ENCODE measurements around the gene FAM135A.
A peak's percentile ranks its signal among the peaks of the same experiment; 100 is the strongest.
"Not testable (repeated sequence)": the region's sequence is repeated elsewhere in the genome, so short reads cannot be mapped to it uniquely, and the experiment has no call there.

FAM135A gene

GRCh38 chr6:70413992-70414494, 735 bp downstream of the FAM135A start:
- Mint-ChIP-seq H3K27ac (peak overlapping the region; percentile 94), H3K4me3 (peak overlapping the region; percentile 97), H3K27me3 (ENCODE audit: low read depth) (peaks cover 16% of the 10 kb centered on the region), H3K4me1 (ENCODE audit: low read depth) (peaks cover 27% of the 10 kb centered on the region), H3K36me3 (ENCODE audit: low read depth) (peaks cover 3% of the 10 kb centered on the region), H3K9me3 (no peaks in the 10 kb centered on the region)

DNA sequence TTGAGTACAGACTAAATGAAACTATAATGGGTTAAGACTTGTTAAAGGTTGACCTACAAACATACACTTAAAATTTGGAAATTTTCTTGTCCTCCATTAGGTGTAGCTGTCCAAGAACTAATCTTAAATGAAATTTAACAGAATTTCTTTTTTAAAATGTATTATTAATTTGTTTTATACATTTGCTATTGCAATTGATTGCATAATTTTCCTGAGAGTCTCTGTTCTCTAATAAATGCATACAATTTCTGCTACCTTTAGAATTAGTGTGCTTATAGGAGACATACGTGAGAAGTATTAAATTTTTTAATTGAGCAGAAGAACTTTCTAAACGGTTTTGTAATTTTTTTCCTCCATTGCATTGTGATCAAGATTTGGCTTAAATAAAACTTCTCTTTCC, 1.5 kb downstream of the FAM135A start:
- H3K36me3 Mint-ChIP-seq (ENCODE audit: low read depth), result peaks cover 7% of the 10 kb centered on the region
- peaks cover 27% of the 10 kb centered on the region for H3K4me1 Mint-ChIP-seq (ENCODE audit: low read depth)
- no peaks in the 10 kb centered on the region for H3K9me3 Mint-ChIP-seq
- H3K27ac Mint-ChIP-seq, result peak overlapping the region; percentile 94
- H3K4me3 Mint-ChIP-seq, result peak overlapping the region; percentile 97
- peaks cover 13% of the 10 kb centered on the region for H3K27me3 Mint-ChIP-seq (ENCODE audit: low read depth)

- peaks cover 10% of the 10 kb centered on the region for H3K27me3 Mint-ChIP-seq (ENCODE audit: low read depth)
- H3K4me1 Mint-ChIP-seq (ENCODE audit: low read depth), result peaks cover 27% of the 10 kb centered on the region
- peak overlapping the region; percentile 38 for H3K27ac Mint-ChIP-seq
- H3K9me3 Mint-ChIP-seq, result no peaks in the 10 kb centered on the region
- peak overlapping the region; percentile 49 for H3K4me3 Mint-ChIP-seq
- peaks cover 7% of the 10 kb centered on the region for H3K36me3 Mint-ChIP-seq (ENCODE audit: low read depth)
Measured at GRCh38 chr6:70415247-70415646, 1.9 kb downstream of the FAM135A start.

DNA sequence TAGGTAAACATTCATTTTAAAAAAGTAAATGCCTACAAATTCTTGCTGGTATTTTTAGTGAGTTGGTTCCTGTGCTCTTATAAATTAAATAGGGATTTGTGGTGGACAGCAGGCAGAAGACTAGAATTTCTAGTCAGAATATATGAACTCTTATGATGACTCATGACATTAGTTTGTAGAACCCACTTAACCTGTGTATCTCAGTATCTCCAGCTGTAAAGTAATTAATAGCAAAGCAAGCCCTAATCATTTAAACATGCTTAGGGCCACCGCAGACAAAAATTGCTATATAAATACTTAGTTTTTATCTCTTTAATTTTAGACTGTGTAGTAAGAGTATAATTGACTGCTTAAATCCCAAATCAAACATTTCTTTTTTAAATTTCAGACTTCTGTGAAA, 2.4 kb downstream of the FAM135A start:
- no peak overlapping the region for H3K27ac Mint-ChIP-seq
- H3K4me3 Mint-ChIP-seq, result no peak overlapping the region
- peaks cover 7% of the 10 kb centered on the region for H3K36me3 Mint-ChIP-seq (ENCODE audit: low read depth)
- H3K9me3 Mint-ChIP-seq, result no peaks in the 10 kb centered on the region
- H3K4me1 Mint-ChIP-seq (ENCODE audit: low read depth), result peaks cover 27% of the 10 kb centered on the region
- peaks cover 10% of the 10 kb centered on the region for H3K27me3 Mint-ChIP-seq (ENCODE audit: low read depth)

GRCh38 chr6:70421509-70421908, 8.2 kb downstream of the FAM135A start:
- Mint-ChIP-seq H3K4me3 (no peak overlapping the region), H3K36me3 (ENCODE audit: low read depth) (peaks cover 14% of the 10 kb centered on the region), H3K27ac (no peak overlapping the region), H3K4me1 (ENCODE audit: low read depth) (peaks cover under 1% of the 10 kb centered on the region), H3K27me3 (ENCODE audit: low read depth) (no peaks in the 10 kb centered on the region), H3K9me3 (no peaks in the 10 kb centered on the region)

GRCh38 chr6:70423189-70424134, 10.2 kb downstream of the FAM135A start:
- Mint-ChIP-seq H3K27me3 (ENCODE audit: low read depth) (no peaks in the 10 kb centered on the region), H3K27ac (no peak overlapping the region), H3K4me1 (ENCODE audit: low read depth) (no peaks in the 10 kb centered on the region), H3K36me3 (ENCODE audit: low read depth) (peaks cover 13% of the 10 kb centered on the region), H3K9me3 (no peaks in the 10 kb centered on the region), H3K4me3 (no peak overlapping the region)

DNA sequence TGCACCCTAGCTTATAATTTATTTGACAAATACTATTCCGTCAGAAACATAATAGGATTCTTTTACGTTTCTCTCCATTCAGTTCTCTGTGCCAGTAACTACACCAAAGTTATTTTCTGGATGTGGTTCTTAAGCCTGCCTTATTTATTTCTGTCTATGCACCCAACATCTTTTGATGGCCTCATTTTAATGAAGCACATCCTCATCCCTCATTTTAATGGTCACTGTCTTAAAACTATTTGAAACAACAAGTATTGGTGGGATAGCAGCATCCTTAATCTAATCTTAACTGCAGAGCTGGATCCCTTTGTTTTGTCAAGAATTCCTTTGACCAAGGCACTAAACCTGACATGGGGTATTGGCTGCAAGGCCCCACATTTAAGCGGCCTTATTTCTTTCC, 11.0 kb downstream of the FAM135A start:
- H3K4me3 Mint-ChIP-seq, result no peak overlapping the region
- H3K9me3 Mint-ChIP-seq, result no peaks in the 10 kb centered on the region
- no peak overlapping the region for H3K27ac Mint-ChIP-seq
- H3K36me3 Mint-ChIP-seq (ENCODE audit: low read depth), result peaks cover 14% of the 10 kb centered on the region
- no peaks in the 10 kb centered on the region for H3K27me3 Mint-ChIP-seq (ENCODE audit: low read depth)
- no peaks in the 10 kb centered on the region for H3K4me1 Mint-ChIP-seq (ENCODE audit: low read depth)

- H3K4me1 Mint-ChIP-seq (ENCODE audit: low read depth), result no peaks in the 10 kb centered on the region
- no peak overlapping the region for H3K27ac Mint-ChIP-seq
- no peak overlapping the region for H3K4me3 Mint-ChIP-seq
- H3K9me3 Mint-ChIP-seq, result no peaks in the 10 kb centered on the region
- H3K27me3 Mint-ChIP-seq (ENCODE audit: low read depth), result no peaks in the 10 kb centered on the region
- H3K36me3 Mint-ChIP-seq (ENCODE audit: low read depth), result peaks cover 1% of the 10 kb centered on the region
Measured at GRCh38 chr6:70436320-70436719, 23.0 kb downstream of the FAM135A start.

GRCh38 chr6:70445001-70445400, 31.7 kb downstream of the FAM135A start:
- Mint-ChIP-seq H3K9me3 (no peaks in the 10 kb centered on the region), H3K36me3 (ENCODE audit: low read depth) (peaks cover 3% of the 10 kb centered on the region), H3K27me3 (ENCODE audit: low read depth) (no peaks in the 10 kb centered on the region), H3K4me3 (no peak overlapping the region), H3K4me1 (ENCODE audit: low read depth) (no peaks in the 10 kb centered on the region), H3K27ac (no peak overlapping the region)

- not testable (repeated sequence) for H3K4me3 Mint-ChIP-seq
Measured at GRCh38 chr6:70447343-70448070, 34.2 kb downstream of the FAM135A start.

DNA sequence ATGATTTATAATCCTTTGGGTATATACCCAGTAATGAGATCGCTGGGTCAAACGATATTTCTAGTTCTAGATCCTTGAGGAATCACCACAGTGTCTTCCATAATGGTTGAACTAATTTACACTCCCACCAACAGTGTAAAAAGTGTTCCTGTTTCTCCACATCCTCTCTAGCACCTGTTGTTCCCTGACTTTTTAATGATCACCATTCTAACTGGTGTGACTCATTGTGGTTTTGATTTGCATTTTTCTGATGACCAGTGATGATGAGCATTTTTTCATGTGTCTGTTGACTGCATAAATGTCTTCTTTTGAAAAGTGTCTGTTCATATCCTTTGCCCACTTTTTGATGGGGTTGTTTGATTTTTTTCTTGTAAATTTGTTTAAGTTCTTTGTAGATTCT, 40.6 kb downstream of the FAM135A start:
- H3K4me1 Mint-ChIP-seq (ENCODE audit: low read depth); H3K9me3 Mint-ChIP-seq; H3K27ac Mint-ChIP-seq; H3K4me3 Mint-ChIP-seq; H3K27me3 Mint-ChIP-seq (ENCODE audit: low read depth): not testable (repeated sequence)
- H3K36me3 Mint-ChIP-seq (ENCODE audit: low read depth), result peaks cover 16% of the 10 kb centered on the region

More at GRCh38 chr6:70447343-70448070, 34.2 kb downstream of the FAM135A start:
- not testable (repeated sequence) for H3K27ac Mint-ChIP-seq; H3K27me3 Mint-ChIP-seq (ENCODE audit: low read depth); H3K36me3 Mint-ChIP-seq (ENCODE audit: low read depth); H3K4me1 Mint-ChIP-seq (ENCODE audit: low read depth); H3K9me3 Mint-ChIP-seq

GRCh38 chr6:70456735-70457134, 43.4 kb downstream of the FAM135A start:
- peaks cover 9% of the 10 kb centered on the region for H3K9me3 Mint-ChIP-seq
- no peaks in the 10 kb centered on the region for H3K27me3 Mint-ChIP-seq (ENCODE audit: low read depth)
- H3K27ac Mint-ChIP-seq, result no peak overlapping the region
- H3K36me3 Mint-ChIP-seq (ENCODE audit: low read depth), result peaks cover 15% of the 10 kb centered on the region
- no peak overlapping the region for H3K4me3 Mint-ChIP-seq
- peaks cover 3% of the 10 kb centered on the region for H3K4me1 Mint-ChIP-seq (ENCODE audit: low read depth)

DNA sequence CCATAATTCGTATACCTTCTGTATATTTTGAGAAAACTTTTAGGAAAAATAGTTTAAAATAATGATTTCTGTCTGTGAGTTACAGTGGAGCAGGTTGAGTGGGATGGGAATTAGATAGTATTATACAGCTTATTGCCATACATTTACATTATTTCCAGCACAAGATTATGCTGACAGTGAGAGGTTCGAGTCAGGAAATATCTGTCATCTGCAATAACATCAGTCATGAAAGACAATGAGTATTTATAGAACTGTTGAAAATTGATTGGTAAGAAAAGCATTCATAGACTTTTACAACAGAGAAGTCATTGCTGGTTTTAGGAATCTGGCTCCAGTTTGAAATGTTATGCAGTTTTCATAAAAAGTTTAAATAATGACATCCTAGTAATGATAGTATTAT, 45.9 kb downstream of the FAM135A start:
- Mint-ChIP-seq H3K9me3 (peaks cover 2% of the 10 kb centered on the region), H3K4me3 (no peak overlapping the region)

DNA sequence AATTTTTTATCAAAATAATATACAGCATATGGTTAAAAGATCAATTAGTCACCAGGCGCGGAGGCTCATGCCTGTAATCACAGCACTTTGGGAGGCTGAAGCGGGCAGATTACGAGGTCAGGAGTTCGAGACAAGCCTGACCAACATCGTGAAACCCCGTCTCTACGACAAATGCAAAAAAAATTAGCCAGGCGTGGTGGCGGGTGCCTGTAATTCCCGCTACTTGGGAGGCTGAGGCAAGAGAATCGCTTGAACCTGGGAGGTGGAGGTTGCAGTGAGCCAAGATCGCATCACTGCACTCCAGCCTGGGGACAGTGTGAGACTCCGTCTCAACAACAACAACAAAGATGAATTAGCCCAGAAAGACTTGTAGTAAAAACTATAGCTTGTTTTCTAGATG, 46.4 kb downstream of the FAM135A start:
- not testable (repeated sequence) for H3K4me1 Mint-ChIP-seq (ENCODE audit: low read depth); H3K36me3 Mint-ChIP-seq (ENCODE audit: low read depth); H3K27ac Mint-ChIP-seq; H3K9me3 Mint-ChIP-seq; H3K27me3 Mint-ChIP-seq (ENCODE audit: low read depth); H3K4me3 Mint-ChIP-seq

More for the DNA sequence above, 45.9 kb downstream of the FAM135A start:
- no peaks in the 10 kb centered on the region for H3K27me3 Mint-ChIP-seq (ENCODE audit: low read depth)
- peaks cover 6% of the 10 kb centered on the region for H3K36me3 Mint-ChIP-seq (ENCODE audit: low read depth)
- H3K4me1 Mint-ChIP-seq (ENCODE audit: low read depth), result peaks cover 3% of the 10 kb centered on the region
- no peak overlapping the region for H3K27ac Mint-ChIP-seq

DNA sequence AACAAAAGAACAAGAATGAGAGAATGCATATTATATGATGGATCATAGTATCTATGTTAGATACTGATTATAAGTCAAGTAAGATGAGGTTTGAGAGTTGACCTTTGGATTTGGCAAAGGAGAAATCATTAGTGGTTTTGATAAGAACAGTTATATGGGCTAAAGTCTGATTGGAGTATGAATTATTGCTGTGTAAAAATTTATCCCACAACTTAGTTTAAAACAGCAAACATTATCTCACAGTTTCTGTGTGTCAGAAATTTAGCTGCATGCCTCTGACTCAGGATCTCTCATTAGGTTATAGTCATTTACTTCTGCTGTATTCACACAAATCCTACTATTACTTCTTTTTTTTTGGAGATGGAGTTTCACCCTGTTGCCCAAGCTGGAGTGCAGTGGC, 56.7 kb downstream of the FAM135A start:
- H3K27ac Mint-ChIP-seq, result no peak overlapping the region
- H3K4me1 Mint-ChIP-seq (ENCODE audit: low read depth), result no peaks in the 10 kb centered on the region

More for the DNA sequence above, 56.7 kb downstream of the FAM135A start:
- H3K36me3 Mint-ChIP-seq (ENCODE audit: low read depth), result peaks cover 5% of the 10 kb centered on the region
- H3K4me3 Mint-ChIP-seq, result no peak overlapping the region
- no peaks in the 10 kb centered on the region for H3K9me3 Mint-ChIP-seq
- H3K27me3 Mint-ChIP-seq (ENCODE audit: low read depth), result no peaks in the 10 kb centered on the region

Measured in T-helper 1 cell treated with Interleukin-12 subunit alpha and Interleukin-12 subunit beta and Interleukin-4 antibody, amounts not matched to agents 30 μg/mL and 1 μg/mL, for 36 hours (primary cell).